Endothelial cell of umbilical vein (primary cell): ENCODE data around the gene EFCAB9. TPM values are rescaled to one million over a fixed set of nuclear protein-coding genes. Genes with fewer than 3 reads are reported as not detected.

Experiments
- BruUV-seq: library from RNA; stranded (reverse); fragments of 400-500 nt; replicated peaks from 2 replicates; lab custom pipeline; 2021; lab: Mats Ljungman, UMichigan
- CTCF ChIA-PET: fragments of 300-600, 350-600 bp; sonication (Branson Sonifier 250); formaldehyde crosslinking; loops from one replicate; lab custom pipeline; 2021; ENCODE audit warnings: antibody characterized with exemption, inconsistent platforms; lab: Charles Lee
- POLR2A ChIA-PET: fragments of 300-600, 350-600 bp; sonication (Branson Sonifier 250); formaldehyde crosslinking; loops from one replicate; lab custom pipeline; 2021; ENCODE audit warnings: antibody characterized with exemption, inconsistent platforms; lab: Charles Lee
- DNase-seq: peaks from one replicate; pipeline ENCODE4 v3.0.0-alpha.2; 2011; ENCODE audit warnings: low read depth, low spot score
- FAIRE-seq: peaks from 2 replicates; lab custom pipeline; 2011; peaks lifted over from hg19 to GRCh38; lab: Jason Lieb, UNC
- H2AFZ ChIP-seq: 2 replicates; pipeline ENCODE4 v1.6.0; 2012; ENCODE audit warnings: low read depth, low read length, control low read depth, inconsistent platforms
- H3K27ac ChIP-seq: 2 replicates; pipeline ENCODE4 v1.5.1; 2011; ENCODE audit warnings: low read depth, mild to moderate bottlenecking, control low read depth, low read length, moderate library complexity; ENCODE audit not compliant: insufficient read depth
- H3K27me3 ChIP-seq, 2 experiments: 2 replicates each; pipeline versions ENCODE4 v1.6.0 to v1.6.1; 2011; ENCODE audit warnings: low read length in 2 of 2, mixed read lengths in 1 of 2; ENCODE audit not compliant: control insufficient read depth in 2 of 2, insufficient read depth in 2 of 2
- H3K36me3 ChIP-seq, 2 experiments: 2 replicates in 1 of 2; 3 replicates in 1 of 2; pipeline ENCODE4 v1.5.1; 2011; ENCODE audit warnings: low read length in 2 of 2, mild to moderate bottlenecking in 1 of 2, moderate library complexity in 1 of 2; ENCODE audit not compliant: control insufficient read depth in 2 of 2, insufficient read depth in 2 of 2; ENCODE audit errors: extremely low read depth in 1 of 2
- H3K4me1 ChIP-seq: 3 replicates; pipeline ENCODE4 v1.5.1; 2011; ENCODE audit warnings: mild to moderate bottlenecking, low read length; ENCODE audit not compliant: control insufficient read depth, insufficient read depth; ENCODE audit errors: extremely low read depth
- H3K4me2 ChIP-seq: 2 replicates; pipeline ENCODE4 v1.6.1; 2011; ENCODE audit warnings: low read length, control low read depth, mixed read lengths; ENCODE audit not compliant: insufficient read depth
- H3K4me3 ChIP-seq, 3 experiments: fragments of 200-600 bp in 1 of 3; sonication (generic), shearing (Covaris generic) in 1 of 3; replicated peaks in 1 of 3; 2 replicates each; pipeline ENCODE4 v1.5.1; 2011 to 2016; ENCODE audit warnings: control low read depth in 3 of 3, low read length in 3 of 3, mild to moderate bottlenecking in 2 of 3, inconsistent platforms in 1 of 3, low read depth in 1 of 3, moderate library complexity in 1 of 3; ENCODE audit not compliant: insufficient read depth in 1 of 3
- H3K79me2 ChIP-seq: 2 replicates; pipeline ENCODE4 v1.6.0; 2012; ENCODE audit warnings: low read length, inconsistent platforms; ENCODE audit not compliant: control insufficient read depth, insufficient read depth
- H3K9ac ChIP-seq: replicated peaks from 2 replicates; pipeline ENCODE3; 2011; ENCODE audit warnings: low read length, control low read depth; ENCODE audit not compliant: insufficient read depth; ENCODE audit errors: extremely low read depth
- H3K9me1 ChIP-seq: replicated peaks from 3 replicates; pipeline ENCODE4 v1.6.0; 2011; ENCODE audit warnings: mild to moderate bottlenecking, low read length; ENCODE audit not compliant: control insufficient read depth, insufficient read depth; ENCODE audit errors: extremely low read depth
- H3K9me3 ChIP-seq: replicated peaks from 2 replicates; pipeline ENCODE4 v1.5.1; 2012; ENCODE audit warnings: low read length, inconsistent platforms; ENCODE audit not compliant: control insufficient read depth, insufficient read depth
- H4K20me1 ChIP-seq: replicated peaks from 2 replicates; pipeline ENCODE3; 2011; ENCODE audit warnings: mild to moderate bottlenecking, low read length; ENCODE audit not compliant: control insufficient read depth, insufficient read depth; ENCODE audit errors: extremely low read depth
- CTCF ChIP-seq, 2 donors: IDR thresholded peaks; 1 replicate in 1 of 2; 2 replicates in 1 of 2; pipeline ENCODE4 v1.5.1; 2011; ENCODE audit warnings: low read length in 2 of 2, mild to moderate bottlenecking in 2 of 2, moderate library complexity in 2 of 2, control low read depth in 1 of 2, inconsistent platforms in 1 of 2, low read depth in 1 of 2; ENCODE audit not compliant: insufficient read depth in 1 of 2; ENCODE audit errors: extremely low read depth in 1 of 2
- EZH2 ChIP-seq: IDR thresholded peaks from 2 replicates; pipeline ENCODE4 v1.6.1; 2012; ENCODE audit warnings: borderline replicate concordance, low read depth, mild to moderate bottlenecking, moderate library complexity, low read length, inconsistent platforms; ENCODE audit not compliant: severe bottlenecking
- FOS ChIP-seq: IDR thresholded peaks from 2 replicates; pipeline ENCODE4 v1.6.1; 2011; ENCODE audit warnings: mild to moderate bottlenecking, low read length, moderate library complexity, borderline replicate concordance; ENCODE audit not compliant: insufficient read depth
- GATA2 ChIP-seq: IDR thresholded peaks from 2 replicates; pipeline ENCODE4 v1.7.0; 2011; ENCODE audit warnings: low read depth, mild to moderate bottlenecking, moderate library complexity, mixed read lengths, low read length; ENCODE audit not compliant: insufficient read length, insufficient read depth
- JUN ChIP-seq: IDR thresholded peaks from 2 replicates; pipeline ENCODE4 v1.6.1; 2011; ENCODE audit warnings: borderline replicate concordance, low read depth; ENCODE audit not compliant: insufficient read length, insufficient read depth
- MAX ChIP-seq: IDR thresholded peaks from 2 replicates; pipeline ENCODE4 v1.6.1; 2011; ENCODE audit not compliant: insufficient read depth, insufficient read length
- MYC ChIP-seq: IDR thresholded peaks from one replicate; pipeline ENCODE4 v1.6.1; 2011; ENCODE audit warnings: mild to moderate bottlenecking, low read depth, low read length
- POLR2A ChIP-seq: IDR thresholded peaks from 2 replicates; pipeline ENCODE4 v1.6.1; 2012; ENCODE audit warnings: low read depth, mild to moderate bottlenecking, control low read depth, low read length
- POLR2AphosphoS5 ChIP-seq: IDR thresholded peaks from 2 replicates; pipeline ENCODE4 v1.6.1; 2012; ENCODE audit warnings: low read depth, mild to moderate bottlenecking, control low read depth, low read length, moderate library complexity; ENCODE audit not compliant: insufficient read depth
- dilution Hi-C: fragments of 300-500 bp; cut with MboI; formaldehyde crosslinking; loops from one replicate; pipeline ENCODE4 v1.15.0; 2019; ENCODE audit warnings: low sequenced_read_pairs; ENCODE audit not compliant: extremely low pct_ligation_motif_present
- intact Hi-C: fragments of 100-400 bp; cut with micrococcal nuclease; formaldehyde crosslinking; loops from one replicate; pipeline ENCODE4 v1.10.0; 2022
- polyA plus RNA-seq, 4 experiments: library from polyadenylated mRNA; depleted of rRNA in 3 of 4; stranded (reverse) in 3 of 4; unstranded in 1 of 4; fragments of >200 nt; gene quantifications; 2 replicates each; pipeline versions ENCODE4 v1.2.1 to v1.2.3, GENCODE V29; 2011 to 2012; ENCODE audit warnings: missing spikeins in 1 of 4
- total RNA-seq: library from RNA; stranded (reverse); gene quantifications from 2 replicates; pipeline ENCODE4 v1.2.3, GENCODE V29; 2021

EFCAB9 gene
- total and polyA plus RNA-seq, 2 donors (not counting 3 experiments of a cell fraction or from before 2014, with no cell fraction given): not detected

DNA sequence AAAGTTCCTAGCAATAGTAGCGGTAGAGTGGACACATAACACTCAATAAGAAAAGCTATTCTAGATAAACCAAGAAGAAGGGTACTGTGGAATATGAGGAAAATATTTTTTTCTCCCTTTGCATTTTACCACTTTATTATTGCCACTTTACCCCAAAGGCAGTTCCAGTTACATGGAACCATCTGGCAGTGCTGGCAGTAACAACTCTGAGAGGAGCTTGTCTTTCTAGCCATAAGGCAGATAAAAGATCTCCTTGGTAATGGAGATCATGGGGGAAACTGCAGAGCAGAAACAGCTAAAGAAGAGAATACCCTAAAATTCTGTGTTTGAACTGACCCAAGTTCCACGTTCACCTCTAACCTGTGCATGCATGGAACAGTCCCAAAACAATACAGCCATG is 51.1 kb downstream of the EFCAB9 start:
- Histone ChIP-seq H2AFZ (no peak overlapping the region), H4K20me1 (peaks cover 4% of the 10 kb centered on the region), H3K4me1 (no peaks in the 10 kb centered on the region), H3K79me2 (peaks cover 39% of the 10 kb centered on the region), H3K27ac (no peak overlapping the region), H3K9me3 (no peaks in the 10 kb centered on the region), H3K36me3 (no peaks in the 10 kb centered on the region), H3K4me3 (no peak overlapping the region), H3K9me1 (no peaks in the 10 kb centered on the region), H3K27me3 (no peaks in the 10 kb centered on the region), H3K9ac (no peak overlapping the region), H3K4me2 (no peak overlapping the region)
- dilution Hi-C loops: no loop called here
- intact Hi-C loops: no loop called here
- DNase-seq: no peak
- POLR2A ChIA-PET: no interaction called here
- CTCF ChIA-PET: no interaction called here
- BruUV-seq: no TSS peak
- TF ChIP-seq JUN: no peak
- no peak for TF ChIP-seq FOS
- TF ChIP-seq EZH2: no peak
- TF ChIP-seq MYC: no peak
- no peak for TF ChIP-seq POLR2A
- TF ChIP-seq GATA2: no peak
- no peak for TF ChIP-seq POLR2AphosphoS5
- TF ChIP-seq MAX: no peak
- no peak for FAIRE-seq

GRCh38 chr5:172245703-172246125 is 51.7 kb downstream of the EFCAB9 start:
- Histone ChIP-seq H3K27ac (no peak overlapping the region), H3K9ac (no peak overlapping the region), H3K9me1 (no peaks in the 10 kb centered on the region), H3K27me3 (no peaks in the 10 kb centered on the region), H3K79me2 (peaks cover 40% of the 10 kb centered on the region), H3K36me3 (no peaks in the 10 kb centered on the region), H2AFZ (no peak overlapping the region), H3K9me3 (no peaks in the 10 kb centered on the region), H3K4me2 (no peak overlapping the region), H3K4me3 (no peak overlapping the region), H4K20me1 (peaks cover 4% of the 10 kb centered on the region), H3K4me1 (no peaks in the 10 kb centered on the region)
- intact Hi-C loops: no loop called here
- BruUV-seq: no TSS peak
- ChIA-PET POLR2A (no interaction called here), CTCF (no interaction called here)
- TF ChIP-seq FOS: no peak
- TF ChIP-seq JUN: no peak
- no peak for TF ChIP-seq EZH2
- no peak for TF ChIP-seq POLR2A
- no peak for TF ChIP-seq GATA2
- no peak for TF ChIP-seq POLR2AphosphoS5
- TF ChIP-seq MAX: no peak
- TF ChIP-seq MYC: no peak
- no peak for TF ChIP-seq CTCF (IDR thresholded peaks at IDR 0.05; ENCODE audit: extremely low read depth in 1 of 2, insufficient read depth in 1 of 2, low read depth in 1 of 2, low read length in 2 of 2)
- no peak for FAIRE-seq
- DNase-seq: no peak
- dilution Hi-C loops: no loop called here
